ENCODE measurements around the gene DAPK1. TPM values are rescaled to one million over a fixed set of nuclear protein-coding genes. Genes with fewer than 3 reads are reported as not detected.

DAPK1 gene
- total RNA-seq, 1 donor from 2014 or later, result 35.1 TPM

- no peaks in the 10 kb centered on the region for H3K79me2 ChIP-seq (ENCODE audit: insufficient read depth, low read length)
- FAIRE-seq (no peak), DNase-seq (ENCODE audit: low read depth) (no peak)
- Mint-ChIP-seq H3K4me1 (ENCODE audit: low read depth, unreplicated experiment) (peaks cover 34% of the 10 kb centered on the region), H3K27me3 (ENCODE audit: low read depth, unreplicated experiment) (no peaks in the 10 kb centered on the region), H3K27ac (ENCODE audit: unreplicated experiment) (peak overlapping the region; percentile 22), H3K36me3 (ENCODE audit: low read depth, unreplicated experiment) (peaks cover 12% of the 10 kb centered on the region), H3K4me3 (ENCODE audit: unreplicated experiment) (no peak overlapping the region), H3K9me3 (ENCODE audit: unreplicated experiment) (no peaks in the 10 kb centered on the region)
- H2AFZ ChIP-seq (ENCODE audit: low read depth, low read length), result no peak overlapping the region
- no peak for TF ChIP-seq EZH2 (IDR thresholded peaks at IDR 0.05; ENCODE audit: insufficient read depth, low read length)
- no peak for TF ChIP-seq CTCF (IDR thresholded peaks at IDR 0.05; ENCODE audit: insufficient read depth, low read depth, low read length)
- no peak overlapping the region for H3K4me3 ChIP-seq (ENCODE audit: insufficient read depth, low read depth, low read length)
- H3K9me3 ChIP-seq (ENCODE audit: insufficient read depth, low read depth, low read length), result no peaks in the 10 kb centered on the region
- no peaks in the 10 kb centered on the region for H3K27me3 ChIP-seq (ENCODE audit: insufficient read depth, low read length)
- H4K20me1 ChIP-seq (ENCODE audit: insufficient read depth, low read length), result no peaks in the 10 kb centered on the region
- no peak overlapping the region for H3K4me2 ChIP-seq (ENCODE audit: low read length)
- H3K27ac ChIP-seq (ENCODE audit: low read depth, low read length), result no peak overlapping the region
- H3K36me3 ChIP-seq (ENCODE audit: insufficient read depth, low read length), result no peaks in the 10 kb centered on the region
- H3K9ac ChIP-seq (ENCODE audit: low read length), result no peak overlapping the region
- peaks cover 29% of the 10 kb centered on the region for H3K4me1 ChIP-seq (ENCODE audit: insufficient read depth, low read length)
Observed at GRCh38 chr9:87602933-87603643, 105.4 kb downstream of the DAPK1 start.

GRCh38 chr9:87603854-87604490, 106.3 kb downstream of the DAPK1 start:
- Histone ChIP-seq H4K20me1 (ENCODE audit: insufficient read depth, low read length) (no peaks in the 10 kb centered on the region), H3K4me2 (ENCODE audit: low read length) (no peak overlapping the region), H3K4me1 (ENCODE audit: insufficient read depth, low read length) (peaks cover 30% of the 10 kb centered on the region), H3K79me2 (ENCODE audit: insufficient read depth, low read length) (no peaks in the 10 kb centered on the region), H3K9ac (ENCODE audit: low read length) (no peak overlapping the region), H3K9me3 (ENCODE audit: insufficient read depth, low read depth, low read length) (no peaks in the 10 kb centered on the region), H3K4me3 (ENCODE audit: insufficient read depth, low read depth, low read length) (no peak overlapping the region), H3K36me3 (ENCODE audit: insufficient read depth, low read length) (no peaks in the 10 kb centered on the region), H3K27ac (ENCODE audit: low read depth, low read length) (no peak overlapping the region), H2AFZ (ENCODE audit: low read depth, low read length) (no peak overlapping the region), H3K27me3 (ENCODE audit: insufficient read depth, low read length) (no peaks in the 10 kb centered on the region)
- H3K27me3 Mint-ChIP-seq (ENCODE audit: low read depth, unreplicated experiment), result no peaks in the 10 kb centered on the region
- no peak overlapping the region for H3K4me3 Mint-ChIP-seq (ENCODE audit: unreplicated experiment)
- peaks cover 29% of the 10 kb centered on the region for H3K4me1 Mint-ChIP-seq (ENCODE audit: low read depth, unreplicated experiment)
- no peaks in the 10 kb centered on the region for H3K9me3 Mint-ChIP-seq (ENCODE audit: unreplicated experiment)
- no peak overlapping the region for H3K27ac Mint-ChIP-seq (ENCODE audit: unreplicated experiment)
- peaks cover 15% of the 10 kb centered on the region for H3K36me3 Mint-ChIP-seq (ENCODE audit: low read depth, unreplicated experiment)
- FAIRE-seq (no peak), DNase-seq (ENCODE audit: low read depth) (no peak)
- no peak for TF ChIP-seq EZH2 (IDR thresholded peaks at IDR 0.05; ENCODE audit: insufficient read depth, low read length)
- TF ChIP-seq CTCF (IDR thresholded peaks at IDR 0.05; ENCODE audit: insufficient read depth, low read depth, low read length), result no peak
